Stimulated activated CD4-positive, alpha-beta T cell treated with anti-CD3 and anti-CD28 coated beads, Interleukin-1b, Interleukin-23, amount 100 ng/mL, for 24 hours (primary cell): Measurements from ENCODE around the gene ADA.

Source experiments
- DNase-seq, 4 experiments: peaks; one replicate each; pipeline ENCODE4 v3.0.0-alpha.2; 2020; ENCODE audit warnings: low read depth in 4 of 4, low spot score in 1 of 4

ADA gene

GRCh38 chr20:44625361-44625760, 26.1 kb downstream of the ADA start:
- no peak for DNase-seq

GRCh38 chr20:44624743-44625271, 26.7 kb downstream of the ADA start:
- DNase-seq = no peak

- no peak for DNase-seq
These were observed 27.3 kb downstream of the ADA start for GRCh38 chr20:44624152-44624551.

- no peak for DNase-seq
These were observed 28.8 kb downstream of the ADA start for GRCh38 chr20:44622501-44623270.

GRCh38 chr20:44621939-44622338, 29.6 kb downstream of the ADA start:
- no peak for DNase-seq

GRCh38 chr20:44621325-44621724, 30.2 kb downstream of the ADA start:
- no peak for DNase-seq

GRCh38 chr20:44620030-44620429, 31.5 kb downstream of the ADA start:
- DNase-seq = no peak

GRCh38 chr20:44619294-44619693, 32.2 kb downstream of the ADA start:
- DNase-seq = no peak

- DNase-seq = peak in 1 of 4 experiments; percentile 10
These were observed 33.2 kb downstream of the ADA start for GRCh38 chr20:44618318-44618731.

GRCh38 chr20:44616604-44616964, 34.9 kb downstream of the ADA start:
- no peak for DNase-seq

- no peak for DNase-seq
These were observed 35.5 kb downstream of the ADA start for GRCh38 chr20:44615876-44616603.

GRCh38 chr20:44615169-44615791, 36.2 kb downstream of the ADA start:
- no peak for DNase-seq

- DNase-seq = no peak
These were observed 37.0 kb downstream of the ADA start for GRCh38 chr20:44614525-44614924.

- no peak for DNase-seq
These were observed 37.9 kb downstream of the ADA start for GRCh38 chr20:44613575-44613974.

- DNase-seq = no peak
These were observed 41.1 kb downstream of the ADA start for GRCh38 chr20:44610313-44610962.

GRCh38 chr20:44609516-44610312, 41.8 kb downstream of the ADA start:
- peak; percentile 65 to 80 (median 74) for DNase-seq

- no peak for DNase-seq
These were observed 42.4 kb downstream of the ADA start for GRCh38 chr20:44609006-44609515.

- DNase-seq = no peak
These were observed 44.6 kb downstream of the ADA start for GRCh38 chr20:44606725-44607441.

- no peak for DNase-seq
These were observed 48.2 kb downstream of the ADA start for GRCh38 chr20:44603327-44603726.

GRCh38 chr20:44601801-44602204, 49.7 kb downstream of the ADA start:
- DNase-seq = no peak
